ENCODE data around the gene ZBTB40.

The ZBTB40 gene

DNA sequence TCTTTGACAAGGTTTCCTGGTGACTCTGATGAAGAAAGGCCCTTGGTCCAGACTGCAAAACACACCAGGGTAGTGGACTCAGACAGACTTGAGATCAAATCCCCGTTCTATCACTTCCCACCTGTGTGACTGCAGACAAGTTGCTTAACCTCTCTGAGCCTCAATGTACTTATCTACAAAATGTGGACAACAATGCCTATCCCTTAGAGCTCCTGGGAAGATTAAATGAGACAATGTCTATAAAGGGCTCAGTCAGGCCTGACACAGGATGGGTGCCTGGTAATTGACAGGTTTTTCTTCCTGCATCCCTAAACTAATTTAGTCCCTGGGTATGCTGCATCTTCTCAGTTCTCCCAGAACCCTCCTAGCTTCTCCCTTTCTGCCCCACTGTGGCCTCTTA, 37.9 kb upstream of the ZBTB40 start:
- Histone ChIP-seq H3K36me3 (no peaks in the 10 kb centered on the region), H3K27me3 (ENCODE audit: insufficient read depth, low read depth, severe bottlenecking) (no peaks in the 10 kb centered on the region), H3K9me3 (ENCODE audit: severe bottlenecking) (no peaks in the 10 kb centered on the region), H3K4me3 (ENCODE audit: low read depth, low read length) (no peak overlapping the region), H3K27ac (no peak overlapping the region)
- DNase-seq: no peak
- TF ChIP-seq, protein P1, sequence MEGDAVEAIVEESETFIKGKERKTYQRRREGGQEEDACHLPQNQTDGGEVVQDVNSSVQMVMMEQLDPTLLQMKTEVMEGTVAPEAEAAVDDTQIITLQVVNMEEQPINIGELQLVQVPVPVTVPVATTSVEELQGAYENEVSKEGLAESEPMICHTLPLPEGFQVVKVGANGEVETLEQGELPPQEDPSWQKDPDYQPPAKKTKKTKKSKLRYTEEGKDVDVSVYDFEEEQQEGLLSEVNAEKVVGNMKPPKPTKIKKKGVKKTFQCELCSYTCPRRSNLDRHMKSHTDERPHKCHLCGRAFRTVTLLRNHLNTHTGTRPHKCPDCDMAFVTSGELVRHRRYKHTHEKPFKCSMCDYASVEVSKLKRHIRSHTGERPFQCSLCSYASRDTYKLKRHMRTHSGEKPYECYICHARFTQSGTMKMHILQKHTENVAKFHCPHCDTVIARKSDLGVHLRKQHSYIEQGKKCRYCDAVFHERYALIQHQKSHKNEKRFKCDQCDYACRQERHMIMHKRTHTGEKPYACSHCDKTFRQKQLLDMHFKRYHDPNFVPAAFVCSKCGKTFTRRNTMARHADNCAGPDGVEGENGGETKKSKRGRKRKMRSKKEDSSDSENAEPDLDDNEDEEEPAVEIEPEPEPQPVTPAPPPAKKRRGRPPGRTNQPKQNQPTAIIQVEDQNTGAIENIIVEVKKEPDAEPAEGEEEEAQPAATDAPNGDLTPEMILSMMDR (IDR thresholded peaks at IDR 0.05; ENCODE audit: low read depth, low read length): no peak

DNA sequence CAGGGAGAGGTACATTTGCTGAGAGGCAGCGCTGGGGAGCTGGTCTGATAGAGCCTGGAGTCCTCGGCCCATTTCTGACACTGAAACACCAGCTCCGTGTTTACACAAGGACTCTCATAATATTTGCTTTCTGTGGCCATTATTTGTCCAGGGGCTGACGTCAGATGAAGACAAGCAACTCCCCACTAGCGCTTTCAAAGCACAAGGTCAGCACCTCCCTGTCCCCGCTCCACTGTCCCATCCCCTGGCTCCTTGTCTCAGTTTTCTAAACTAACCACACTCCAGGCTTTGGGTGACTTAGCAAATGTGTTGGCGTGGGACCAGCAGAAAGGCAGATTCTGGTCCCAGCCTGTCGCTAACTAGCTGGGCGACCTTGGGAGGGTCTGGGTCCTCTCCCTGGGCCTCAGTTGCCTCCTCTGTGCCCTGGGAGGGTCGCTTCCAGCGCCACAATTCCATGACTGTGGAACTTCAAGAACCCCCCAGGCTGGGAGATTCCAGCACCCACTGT, 37.4 kb upstream of the ZBTB40 start:
- TF ChIP-seq, protein P1 (IDR thresholded peaks at IDR 0.05; ENCODE audit: low read depth, low read length): no peak
- Histone ChIP-seq H3K4me3 (ENCODE audit: low read depth, low read length) (no peak overlapping the region), H3K27me3 (ENCODE audit: insufficient read depth, low read depth, severe bottlenecking) (no peaks in the 10 kb centered on the region), H3K9me3 (ENCODE audit: severe bottlenecking) (no peaks in the 10 kb centered on the region), H3K36me3 (no peaks in the 10 kb centered on the region), H3K27ac (no peak overlapping the region)
- no peak for DNase-seq

DNA sequence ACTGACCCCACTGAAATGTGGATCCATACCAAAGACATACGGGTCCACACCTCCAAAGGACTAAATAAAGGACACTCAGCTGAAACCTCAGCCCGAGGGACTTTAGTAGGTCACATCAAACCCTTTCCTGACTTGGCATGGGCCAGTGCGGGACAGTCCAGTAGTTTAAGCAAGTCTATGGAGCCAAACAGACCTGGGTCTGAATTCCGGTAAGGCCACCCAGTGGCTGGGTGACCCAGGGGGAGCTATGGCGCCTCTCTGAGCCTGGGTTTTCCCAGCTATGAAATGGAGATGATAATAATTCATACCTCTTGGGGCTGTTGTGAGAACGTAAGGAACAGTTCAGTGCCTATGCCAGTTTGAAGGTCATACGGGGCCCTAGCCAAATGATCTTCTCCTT, 36.2 kb upstream of the ZBTB40 start:
- no peaks in the 10 kb centered on the region for H3K36me3 ChIP-seq
- H3K27me3 ChIP-seq (ENCODE audit: insufficient read depth, low read depth, severe bottlenecking): no peaks in the 10 kb centered on the region
- no peak overlapping the region for H3K27ac ChIP-seq
- no peak overlapping the region for H3K4me3 ChIP-seq (ENCODE audit: low read depth, low read length)
- no peaks in the 10 kb centered on the region for H3K9me3 ChIP-seq (ENCODE audit: severe bottlenecking)
- TF ChIP-seq, protein P1 (IDR thresholded peaks at IDR 0.05; ENCODE audit: low read depth, low read length): no peak
- no peak for DNase-seq

DNA sequence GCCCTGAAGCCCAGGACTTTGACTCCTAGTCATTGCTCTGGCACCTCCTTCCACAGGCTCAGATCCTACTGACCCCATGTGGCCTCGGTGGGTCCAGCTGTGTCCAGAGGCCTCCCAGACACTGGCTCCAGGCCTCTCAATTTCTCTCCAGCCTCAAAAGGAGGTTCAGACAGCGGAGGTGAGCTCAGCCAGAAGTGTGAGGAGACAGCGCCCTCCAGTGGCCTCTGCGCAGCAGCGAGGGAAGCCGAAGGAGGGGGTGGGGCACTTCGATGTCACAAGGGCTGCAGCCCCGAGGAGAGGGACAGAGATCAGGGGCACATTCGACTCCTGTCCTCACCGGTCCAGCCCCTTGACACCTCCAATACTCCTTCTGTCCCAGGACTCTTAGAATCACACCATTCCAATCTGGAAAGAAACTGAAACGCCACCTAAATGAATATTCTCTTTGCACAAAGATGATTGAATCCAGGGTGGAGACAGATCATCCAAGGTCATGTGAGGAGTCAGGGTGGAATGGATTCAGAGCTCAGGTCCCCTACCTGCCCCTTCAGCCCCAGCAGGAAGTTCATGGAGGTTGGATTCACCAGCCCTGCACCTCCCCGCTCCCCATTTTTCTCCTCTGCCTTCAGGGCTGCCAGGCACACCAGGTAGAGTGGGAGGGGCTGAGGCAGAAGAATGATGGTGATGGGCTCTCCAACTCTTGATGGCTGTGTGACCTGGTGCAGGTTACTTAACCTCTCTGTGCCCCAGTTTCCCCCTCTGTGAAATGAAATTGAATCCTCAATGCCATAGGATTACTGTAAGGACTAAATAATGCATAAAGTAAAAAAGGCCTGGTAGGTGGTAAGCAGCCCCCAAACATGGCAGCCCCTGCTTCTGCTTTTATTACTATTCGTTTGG, 34.8 kb upstream of the ZBTB40 start:
- H3K27me3 ChIP-seq (ENCODE audit: insufficient read depth, low read depth, severe bottlenecking): no peaks in the 10 kb centered on the region

DNA sequence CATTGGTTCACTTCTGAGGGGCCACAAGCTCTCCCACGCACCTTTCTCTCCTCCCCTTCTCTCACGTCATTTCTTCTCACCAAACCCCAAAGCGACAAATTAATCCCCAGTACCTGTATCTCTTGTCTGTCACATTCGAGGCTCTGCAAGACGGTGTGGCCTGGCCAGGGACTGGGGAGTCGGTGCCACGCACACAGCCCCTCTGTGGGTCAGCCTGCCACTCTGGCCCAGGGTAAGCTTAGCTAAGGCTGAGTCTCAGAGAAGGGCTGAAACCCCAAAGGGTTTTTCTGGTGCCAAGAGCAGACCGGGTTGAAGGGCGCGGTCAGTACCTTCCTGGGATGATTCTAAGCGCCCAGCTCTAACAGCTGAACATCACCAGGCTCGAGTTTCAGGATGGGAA, 34.2 kb upstream of the ZBTB40 start:
- TF ChIP-seq, protein P1 (IDR thresholded peaks at IDR 0.05; ENCODE audit: low read depth, low read length): no peak
- Histone ChIP-seq H3K36me3 (no peaks in the 10 kb centered on the region), H3K27me3 (ENCODE audit: insufficient read depth, low read depth, severe bottlenecking) (no peaks in the 10 kb centered on the region), H3K27ac (no peak overlapping the region), H3K9me3 (ENCODE audit: severe bottlenecking) (no peaks in the 10 kb centered on the region), H3K4me3 (ENCODE audit: low read depth, low read length) (no peak overlapping the region)
- no peak for DNase-seq

More for the DNA sequence above, 34.8 kb upstream of the ZBTB40 start:
- no peaks in the 10 kb centered on the region for H3K36me3 ChIP-seq
- DNase-seq: peak; percentile 81
- TF ChIP-seq, protein P1 (IDR thresholded peaks at IDR 0.05; ENCODE audit: low read depth, low read length): peak; percentile 96
- peak overlapping the region; percentile 14; the same call in 1 of the 2 replicates for H3K4me3 ChIP-seq (ENCODE audit: low read depth, low read length)
- no peaks in the 10 kb centered on the region for H3K9me3 ChIP-seq (ENCODE audit: severe bottlenecking)
- H3K27ac ChIP-seq: no peak overlapping the region

Measured in WERI-Rb-1 (cell line).